GM18861 (cell line): ENCODE measurements around the gene SH2D1B.
"Not testable (repeated sequence)": the region's sequence is repeated elsewhere in the genome, so short reads cannot be mapped to it uniquely, and the experiment has no call there.

ENCODE experiments used
- ATAC-seq: cut with Tn5 transposase; IDR thresholded peaks from one replicate; pipeline ENCODE4 v1.9.1; 2021; ENCODE audit not compliant: unreplicated experiment

The SH2D1B gene

GRCh38 chr1:162412002-162412401 is at the start of gene SH2D1B:
Gene SH2D1B, minus strand, starts transcription at chr1:162412136. Its CDS starts 120 bp downstream, at chr1:162412016.
- no peak for ATAC-seq

- no peak for ATAC-seq
Measured at GRCh38 chr1:162458236-162458635, 46.3 kb upstream of the SH2D1B start.

- ATAC-seq: no peak
Measured at GRCh38 chr1:162456323-162456722, 44.4 kb upstream of the SH2D1B start.

- ATAC-seq: not testable (repeated sequence)
Measured at GRCh38 chr1:162454361-162454760, 42.4 kb upstream of the SH2D1B start.

GRCh38 chr1:162446946-162447345 is 35.0 kb upstream of the SH2D1B start:
- no peak for ATAC-seq

- no peak for ATAC-seq
Measured at GRCh38 chr1:162444903-162445302, 33.0 kb upstream of the SH2D1B start.

GRCh38 chr1:162432977-162433713 is 21.2 kb upstream of the SH2D1B start:
- ATAC-seq: not testable (repeated sequence)

GRCh38 chr1:162430583-162430982 is 18.6 kb upstream of the SH2D1B start:
- no peak for ATAC-seq

- ATAC-seq: no peak
Measured at GRCh38 chr1:162422662-162423375, 10.9 kb upstream of the SH2D1B start.

GRCh38 chr1:162421258-162422164 is 9.6 kb upstream of the SH2D1B start:
- ATAC-seq: no peak

- ATAC-seq: no peak
Measured at GRCh38 chr1:162420120-162420519, 8.2 kb upstream of the SH2D1B start.

- ATAC-seq: not testable (repeated sequence)
Measured at GRCh38 chr1:162419450-162419931, 7.6 kb upstream of the SH2D1B start.

- ATAC-seq: not testable (repeated sequence)
Measured at GRCh38 chr1:162418584-162418983, 6.6 kb upstream of the SH2D1B start.

GRCh38 chr1:162417650-162418049 is 5.7 kb upstream of the SH2D1B start:
- ATAC-seq: no peak

- no peak for ATAC-seq
Measured at GRCh38 chr1:162416909-162417308, 5.0 kb upstream of the SH2D1B start.

GRCh38 chr1:162416215-162416614 is 4.3 kb upstream of the SH2D1B start:
- ATAC-seq: no peak

- no peak for ATAC-seq
Measured at GRCh38 chr1:162407539-162407938, 4.4 kb downstream of the SH2D1B start.

- ATAC-seq: no peak
Measured at GRCh38 chr1:162406811-162407210, 5.1 kb downstream of the SH2D1B start.

- no peak for ATAC-seq
Measured at GRCh38 chr1:162405800-162406199, 6.1 kb downstream of the SH2D1B start.

GRCh38 chr1:162404550-162405160 is 7.3 kb downstream of the SH2D1B start:
- ATAC-seq: no peak
